Measurements from ENCODE around the gene RAB17. TPM values are rescaled to one million over a fixed set of nuclear protein-coding genes. Genes with fewer than 3 reads are reported as not detected.

Gene RAB17
- total RNA-seq, 1 donor from 2014 or later: 60.1 TPM

- Histone ChIP-seq H3K36me3 (peaks cover 73% of the 10 kb centered on the region), H3K9me3 (peaks cover 8% of the 10 kb centered on the region), H3K27ac (no peak overlapping the region), H3K27me3 (ENCODE audit: low read depth) (no peaks in the 10 kb centered on the region), H3K4me3 (no peak overlapping the region), H3K4me1 (peaks cover 3% of the 10 kb centered on the region)
- DNase-seq: no peak
- intact Hi-C loops (cut with DNase I): no loop called here
- no peak for ATAC-seq
- TF ChIP-seq CTCF (IDR thresholded peaks at IDR 0.05): no peak
Measured at GRCh38 chr2:237553948-237554347, 36.6 kb downstream of the RAB17 start.

GRCh38 chr2:237552908-237553307 lies 37.6 kb downstream of the RAB17 start:
- Histone ChIP-seq H3K27ac (no peak overlapping the region), H3K9me3 (peaks cover 8% of the 10 kb centered on the region), H3K4me3 (no peak overlapping the region), H3K4me1 (peaks cover 8% of the 10 kb centered on the region), H3K36me3 (peaks cover 81% of the 10 kb centered on the region), H3K27me3 (ENCODE audit: low read depth) (no peaks in the 10 kb centered on the region)
- intact Hi-C loops (cut with DNase I): no loop called here
- no peak for DNase-seq
- TF ChIP-seq CTCF (IDR thresholded peaks at IDR 0.05): no peak
- no peak for ATAC-seq

- no peak overlapping the region for H3K27ac ChIP-seq
- peaks cover 90% of the 10 kb centered on the region for H3K36me3 ChIP-seq
- intact Hi-C loops (cut with DNase I): no loop called here
- DNase-seq (no peak), ATAC-seq (peak in 1 of 2 donors; percentile 4)
- no peak overlapping the region for H3K4me3 ChIP-seq
- H3K4me1 ChIP-seq: peaks cover 11% of the 10 kb centered on the region
- no peak for TF ChIP-seq CTCF (IDR thresholded peaks at IDR 0.05)
- peaks cover 8% of the 10 kb centered on the region for H3K9me3 ChIP-seq
- H3K27me3 ChIP-seq (ENCODE audit: low read depth): no peaks in the 10 kb centered on the region
Measured at GRCh38 chr2:237551071-237551574, 39.4 kb downstream of the RAB17 start.

GRCh38 chr2:237549643-237550415 lies 40.7 kb downstream of the RAB17 start:
- peaks cover 11% of the 10 kb centered on the region for H3K4me1 ChIP-seq
- DNase-seq: no peak
- peaks cover 86% of the 10 kb centered on the region for H3K36me3 ChIP-seq
- H3K27ac ChIP-seq: no peak overlapping the region
- no peaks in the 10 kb centered on the region for H3K9me3 ChIP-seq
- no peak for TF ChIP-seq CTCF (IDR thresholded peaks at IDR 0.05)
- no peaks in the 10 kb centered on the region for H3K27me3 ChIP-seq (ENCODE audit: low read depth)
- no peak overlapping the region for H3K4me3 ChIP-seq
- peak in 1 of 2 donors; percentile 5 for ATAC-seq
- intact Hi-C loops (cut with DNase I): no loop called here

GRCh38 chr2:237549216-237549615 lies 41.3 kb downstream of the RAB17 start:
- no peak overlapping the region for H3K4me3 ChIP-seq
- no peak for TF ChIP-seq CTCF (IDR thresholded peaks at IDR 0.05)
- DNase-seq (no peak), ATAC-seq (no peak)
- H3K27ac ChIP-seq: no peak overlapping the region
- intact Hi-C loops (cut with DNase I): no loop called here
- H3K36me3 ChIP-seq: peaks cover 80% of the 10 kb centered on the region
- H3K27me3 ChIP-seq (ENCODE audit: low read depth): no peaks in the 10 kb centered on the region
- H3K9me3 ChIP-seq: no peaks in the 10 kb centered on the region
- H3K4me1 ChIP-seq: peaks cover 11% of the 10 kb centered on the region

All from lower lobe of right lung (tissue), 2 donors.